Colonic mucosa (tissue), 4 donors: ENCODE measurements around the gene UBALD1. TPM values are rescaled to one million over a fixed set of nuclear protein-coding genes. Genes with fewer than 3 reads are reported as not detected.

ENCODE experiments used
- DNase-seq: peaks from one replicate; pipeline ENCODE4 v3.0.0-alpha.2; 2020
- H3K27ac ChIP-seq: fragments of 200-600 bp; one replicate; pipeline ENCODE4 v1.8.0; 2021
- H3K27me3 ChIP-seq: fragments of 200-600 bp; one replicate; pipeline ENCODE4 v1.8.0; 2021
- H3K36me3 ChIP-seq: fragments of 200-600 bp; one replicate; pipeline ENCODE4 v1.8.0; 2021
- H3K4me1 ChIP-seq: fragments of 200-600 bp; one replicate; pipeline ENCODE4 v1.8.0; 2021; ENCODE audit warnings: mild to moderate bottlenecking
- H3K4me3 ChIP-seq: fragments of 200-600 bp; one replicate; pipeline ENCODE4 v1.8.0; 2021
- H3K9ac ChIP-seq, 2 donors: one replicate each; pipeline ENCODE4 v1.7.0; 2013; ENCODE audit warnings: control low read depth in 2 of 2, low read depth in 2 of 2, low read length in 2 of 2
- H3K9me3 ChIP-seq: fragments of 200-600 bp; one replicate; pipeline ENCODE4 v1.8.0; 2021
- intact Hi-C: fragments of 100-400 bp; cut with DNase I; formaldehyde crosslinking; loops from one replicate; pipeline ENCODE4 v1.14.1; 2022
- total RNA-seq, 2 donors: library from RNA; stranded (reverse); fragmentation: NEBNext Ultra II Directional in 1 of 2; extraction: Animal tissue kit (Norgen Biotek cat#: 25700) in 1 of 2; gene quantifications; one replicate each; pipeline ENCODE4 v1.2.1, GENCODE V29; 2021
- TF ChIP-seq, protein P1 (sequence below): fragments of 200-600 bp; IDR thresholded peaks from one replicate; pipeline ENCODE4 v1.8.0; 2022; ENCODE audit warnings: antibody characterized with exemption, mild to moderate bottlenecking
- donor health status: healthy.
- donor health status: DM: no; HTN: no; CAD: no.
- donor health status: DM: no; HTN: no; CAD: no.

The UBALD1 gene
- total RNA-seq, 2 donors from 2014 or later = 19.4 to 20.2 TPM

DNA sequence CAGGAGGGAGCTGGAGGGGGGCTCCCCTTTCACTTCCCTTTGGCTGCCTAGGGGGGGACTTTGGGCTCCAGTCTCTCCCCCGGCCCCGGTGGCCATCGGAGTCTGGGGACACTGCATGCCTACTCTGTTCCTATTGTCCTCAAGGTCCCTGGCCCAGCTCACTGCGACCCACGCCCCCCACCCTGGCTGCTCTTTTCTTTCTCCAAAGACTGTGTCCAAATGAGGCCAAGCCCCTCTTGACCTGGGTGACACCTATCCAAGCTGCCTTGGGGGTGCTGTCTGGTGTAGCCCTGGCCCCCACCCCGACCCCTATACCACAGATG, 12.9 kb downstream of the UBALD1 start:
- Histone ChIP-seq H3K36me3 (no peaks in the 10 kb centered on the region), H3K27ac (no peak overlapping the region), H3K9me3 (no peaks in the 10 kb centered on the region), H3K4me3 (no peak overlapping the region), H3K27me3 (peaks cover 4% of the 10 kb centered on the region), H3K4me1 (no peaks in the 10 kb centered on the region), H3K9ac (no peak overlapping the region)
- TF ChIP-seq, protein P1, sequence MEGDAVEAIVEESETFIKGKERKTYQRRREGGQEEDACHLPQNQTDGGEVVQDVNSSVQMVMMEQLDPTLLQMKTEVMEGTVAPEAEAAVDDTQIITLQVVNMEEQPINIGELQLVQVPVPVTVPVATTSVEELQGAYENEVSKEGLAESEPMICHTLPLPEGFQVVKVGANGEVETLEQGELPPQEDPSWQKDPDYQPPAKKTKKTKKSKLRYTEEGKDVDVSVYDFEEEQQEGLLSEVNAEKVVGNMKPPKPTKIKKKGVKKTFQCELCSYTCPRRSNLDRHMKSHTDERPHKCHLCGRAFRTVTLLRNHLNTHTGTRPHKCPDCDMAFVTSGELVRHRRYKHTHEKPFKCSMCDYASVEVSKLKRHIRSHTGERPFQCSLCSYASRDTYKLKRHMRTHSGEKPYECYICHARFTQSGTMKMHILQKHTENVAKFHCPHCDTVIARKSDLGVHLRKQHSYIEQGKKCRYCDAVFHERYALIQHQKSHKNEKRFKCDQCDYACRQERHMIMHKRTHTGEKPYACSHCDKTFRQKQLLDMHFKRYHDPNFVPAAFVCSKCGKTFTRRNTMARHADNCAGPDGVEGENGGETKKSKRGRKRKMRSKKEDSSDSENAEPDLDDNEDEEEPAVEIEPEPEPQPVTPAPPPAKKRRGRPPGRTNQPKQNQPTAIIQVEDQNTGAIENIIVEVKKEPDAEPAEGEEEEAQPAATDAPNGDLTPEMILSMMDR = no peak
- intact Hi-C loops = no loop called here
- no peak for DNase-seq

DNA sequence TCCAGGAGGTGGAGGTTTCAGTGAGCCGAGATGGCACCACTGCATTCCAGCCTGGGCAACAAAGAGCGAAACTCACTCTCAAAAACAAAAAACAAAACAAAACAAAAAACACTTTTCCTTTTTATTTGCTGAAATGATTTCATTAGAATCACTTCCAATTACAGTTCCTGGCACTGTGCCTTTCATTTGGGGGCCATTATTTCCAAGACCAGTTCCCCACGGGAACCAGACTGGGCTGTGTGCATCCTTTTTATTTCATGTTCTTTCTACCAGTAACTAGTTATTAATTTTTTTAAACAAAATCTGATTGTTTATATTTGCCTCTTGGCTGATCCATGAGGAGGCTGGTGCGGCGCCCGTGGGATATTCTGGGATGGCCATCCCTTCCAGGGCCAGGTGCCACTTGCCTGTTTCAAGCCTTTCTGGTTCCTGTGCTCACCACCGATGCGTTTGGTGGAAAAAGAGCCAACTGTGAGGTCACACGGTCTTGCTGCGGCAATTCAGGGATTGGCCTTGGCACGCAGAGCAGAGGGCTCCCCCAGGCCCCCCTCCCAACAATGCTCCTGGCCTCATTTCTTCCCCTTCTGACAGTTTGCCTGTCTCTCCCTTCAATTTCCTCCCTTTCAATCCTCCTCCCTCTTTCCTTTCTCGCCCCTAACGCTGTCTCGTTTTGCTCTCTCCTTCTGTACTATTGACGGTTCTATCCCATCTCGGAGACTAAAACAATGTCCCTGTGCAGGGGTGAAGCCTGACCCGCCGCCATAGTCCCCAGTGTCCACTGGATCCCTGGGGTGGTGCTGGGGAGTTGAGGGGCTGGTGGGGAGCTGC, 13.4 kb downstream of the UBALD1 start:
- Histone ChIP-seq H3K27ac (no peak overlapping the region), H3K27me3 (peaks cover 4% of the 10 kb centered on the region), H3K9ac (no peak overlapping the region), H3K4me1 (no peaks in the 10 kb centered on the region), H3K36me3 (no peaks in the 10 kb centered on the region), H3K4me3 (no peak overlapping the region), H3K9me3 (no peaks in the 10 kb centered on the region)
- no peak for DNase-seq
- intact Hi-C loops = no loop called here
- TF ChIP-seq, protein P1 = no peak

DNA sequence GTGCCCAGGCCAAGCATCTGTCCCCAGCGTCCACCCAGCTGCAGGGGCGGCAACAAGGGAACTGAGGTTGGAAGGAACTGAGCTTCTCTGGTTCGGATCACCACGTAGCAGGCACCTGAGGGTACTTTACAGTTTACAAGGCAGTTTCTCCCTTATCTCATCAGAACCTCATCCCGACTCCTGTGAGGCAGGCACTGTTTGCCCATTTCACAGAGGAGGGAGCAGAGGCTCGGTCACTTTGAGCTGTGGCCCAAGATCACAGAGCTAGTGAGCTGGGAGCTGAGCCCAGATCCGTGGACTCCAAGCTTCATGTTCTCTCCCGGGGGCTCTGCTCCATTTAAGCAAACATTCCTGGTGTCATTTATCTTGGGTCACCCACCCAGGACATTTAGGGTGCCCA, 15.1 kb downstream of the UBALD1 start:
- H3K9me3 ChIP-seq = no peaks in the 10 kb centered on the region
- no peak overlapping the region for H3K27ac ChIP-seq
- intact Hi-C loops = no loop called here
- TF ChIP-seq, protein P1 = no peak
- H3K36me3 ChIP-seq = no peaks in the 10 kb centered on the region
- peaks cover 4% of the 10 kb centered on the region for H3K27me3 ChIP-seq
- no peak overlapping the region for H3K4me3 ChIP-seq
- no peak overlapping the region for H3K9ac ChIP-seq
- H3K4me1 ChIP-seq = no peaks in the 10 kb centered on the region
- no peak for DNase-seq

DNA sequence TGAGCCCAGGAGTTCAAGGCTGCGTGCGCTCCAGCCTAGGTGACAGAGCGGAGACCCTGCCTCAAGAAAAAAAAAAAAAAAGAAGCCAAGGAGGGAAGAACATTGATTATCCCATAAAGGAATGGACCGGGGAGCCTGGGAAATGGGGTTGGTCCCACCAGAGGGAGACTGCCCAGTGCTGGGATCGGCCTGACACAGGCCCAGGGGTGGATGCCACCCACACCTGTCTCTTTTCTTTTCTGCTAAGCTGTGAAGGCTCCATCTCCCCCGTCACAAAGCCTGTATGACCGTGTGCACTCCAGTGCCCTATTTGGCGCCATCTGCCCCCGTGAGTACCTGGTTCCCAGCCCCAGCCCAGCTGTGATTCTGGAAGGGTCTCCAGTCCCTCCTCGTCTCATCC, 15.7 kb downstream of the UBALD1 start:
- no peak overlapping the region for H3K9ac ChIP-seq

DNA sequence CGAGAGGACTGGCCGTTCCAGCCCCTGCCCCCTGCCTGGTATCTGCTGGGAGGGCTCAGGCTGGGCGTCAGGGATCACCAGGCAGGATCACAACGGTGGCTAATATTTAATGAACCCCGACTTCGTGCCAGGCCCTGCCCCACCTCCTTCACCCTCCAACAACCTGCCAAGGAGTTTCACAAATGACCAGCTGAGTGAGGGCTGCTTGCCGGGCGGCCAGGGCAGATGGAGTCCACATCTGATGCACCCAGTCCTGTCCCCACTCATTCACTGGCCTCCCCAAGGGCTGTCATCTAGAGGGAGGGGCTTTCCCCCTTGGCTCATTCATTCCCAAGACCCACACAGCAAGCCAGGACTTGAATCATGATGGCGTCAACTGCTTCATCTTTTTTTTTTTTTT, 17.5 kb downstream of the UBALD1 start:
- no peak for DNase-seq
- Histone ChIP-seq H3K9ac (no peak overlapping the region), H3K9me3 (no peaks in the 10 kb centered on the region), H3K4me3 (no peak overlapping the region), H3K27me3 (no peaks in the 10 kb centered on the region), H3K27ac (no peak overlapping the region), H3K4me1 (no peaks in the 10 kb centered on the region), H3K36me3 (no peaks in the 10 kb centered on the region)
- intact Hi-C loops = no loop called here
- TF ChIP-seq, protein P1 = no peak

More for the DNA sequence above, 15.7 kb downstream of the UBALD1 start:
- Histone ChIP-seq H3K27ac (no peak overlapping the region), H3K4me3 (no peak overlapping the region), H3K27me3 (peaks cover 4% of the 10 kb centered on the region), H3K9me3 (no peaks in the 10 kb centered on the region), H3K4me1 (no peaks in the 10 kb centered on the region), H3K36me3 (no peaks in the 10 kb centered on the region)
- TF ChIP-seq, protein P1 = no peak
- DNase-seq = no peak
- intact Hi-C loops = no loop called here
